GM21576 (cell line): ENCODE data around the gene NSUN4.
"Not testable (repeated sequence)": the region's sequence is repeated elsewhere in the genome, so short reads cannot be mapped to it uniquely, and the experiment has no call there.

ENCODE experiments used
- ATAC-seq: cut with Tn5 transposase; IDR thresholded peaks from one replicate; pipeline ENCODE4 v1.9.1; 2021; ENCODE audit warnings: mild to moderate bottlenecking, moderate library complexity; ENCODE audit not compliant: unreplicated experiment

Gene NSUN4

GRCh38 chr1:46364612-46365011 lies 24.0 kb downstream of the NSUN4 start:
- ATAC-seq, result no peak

GRCh38 chr1:46365796-46366195 lies 25.2 kb downstream of the NSUN4 start:
- not testable (repeated sequence) for ATAC-seq

- ATAC-seq, result no peak
Observed at GRCh38 chr1:46367072-46367471, 26.5 kb downstream of the NSUN4 start.

GRCh38 chr1:46367701-46368100 lies 27.1 kb downstream of the NSUN4 start:
- not testable (repeated sequence) for ATAC-seq

- ATAC-seq, result no peak
Observed at GRCh38 chr1:46368791-46369190, 28.2 kb downstream of the NSUN4 start.

DNA sequence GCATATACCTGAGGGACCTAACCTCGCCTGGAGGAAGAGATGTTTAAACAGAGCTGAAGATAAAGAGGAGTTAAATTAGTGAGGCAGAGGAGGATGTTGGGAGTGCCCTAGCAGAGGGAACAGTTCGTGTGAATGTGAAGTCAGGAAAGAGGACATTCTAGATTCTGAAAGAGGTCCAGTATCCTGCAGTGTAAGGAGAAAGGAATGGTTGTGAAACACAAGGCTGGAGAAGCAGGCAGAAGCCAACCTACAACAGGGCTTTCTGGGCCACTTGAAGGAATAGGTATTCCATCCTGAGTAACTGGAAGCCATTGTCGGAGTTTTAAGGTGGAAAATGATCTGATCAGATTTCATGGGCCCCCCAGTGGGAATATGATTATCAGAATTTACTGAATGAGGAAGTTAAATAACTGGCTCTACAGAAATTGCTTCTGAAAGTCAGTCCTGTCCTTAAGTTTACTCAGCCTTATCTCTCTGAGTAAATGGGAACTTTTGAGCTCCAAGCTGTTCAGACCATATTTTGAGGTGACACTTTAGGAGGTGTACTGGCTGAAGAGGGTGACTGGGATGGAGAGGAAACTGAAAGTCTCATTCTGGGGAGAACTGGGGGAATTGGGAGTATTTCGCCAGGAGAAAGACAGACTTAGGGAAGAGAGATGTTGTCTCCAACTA lies 29.1 kb downstream of the NSUN4 start:
- ATAC-seq, result no peak

DNA sequence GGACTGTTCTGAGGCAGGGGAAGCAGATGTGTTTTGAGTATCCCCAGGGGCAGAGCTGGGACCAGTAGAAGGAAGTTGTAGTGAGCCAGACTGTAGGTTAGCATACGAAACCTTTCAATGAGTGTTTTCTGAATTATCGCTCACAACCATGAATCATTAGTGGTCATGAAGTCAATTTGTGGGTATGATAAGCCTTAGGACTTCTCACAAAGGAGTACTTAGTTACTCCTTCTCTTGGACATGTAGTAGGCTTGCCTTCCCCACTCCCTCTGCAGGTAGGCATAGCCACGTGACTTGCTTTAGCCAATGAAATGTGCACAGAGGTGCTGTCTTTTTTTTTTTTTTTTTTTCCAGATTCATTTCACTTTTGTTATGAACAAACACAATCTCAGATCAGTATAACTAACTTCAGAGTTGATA lies 29.6 kb downstream of the NSUN4 start:
- no peak for ATAC-seq

GRCh38 chr1:46372431-46372830 lies 31.8 kb downstream of the NSUN4 start:
- ATAC-seq, result no peak

- no peak for ATAC-seq
Observed at GRCh38 chr1:46379996-46380395, 39.4 kb downstream of the NSUN4 start.

GRCh38 chr1:46380508-46380907 lies 39.9 kb downstream of the NSUN4 start:
- no peak for ATAC-seq

DNA sequence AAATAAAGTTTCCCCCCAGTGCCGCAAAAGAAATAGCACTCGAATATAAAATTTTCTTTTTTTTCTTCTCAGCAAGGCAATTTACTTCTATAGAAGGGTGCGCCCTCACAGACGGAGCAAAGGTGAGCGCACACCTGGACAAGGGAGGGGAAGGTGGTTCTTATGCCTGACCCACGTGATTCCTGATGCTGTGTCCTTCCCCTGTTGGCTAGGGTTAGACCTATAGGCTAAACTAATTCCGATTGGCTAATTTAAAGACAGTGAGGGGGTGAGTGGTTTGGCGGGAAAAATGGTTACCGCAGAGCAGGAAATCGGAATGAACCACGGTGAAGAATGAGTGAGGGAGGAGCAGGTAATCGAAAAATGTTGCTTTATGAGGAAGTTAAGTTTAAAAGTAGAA lies 52.9 kb downstream of the NSUN4 start:
- ATAC-seq, result no peak

GRCh38 chr1:46394108-46394871 lies 53.7 kb downstream of the NSUN4 start, which contains the start of gene FAAH:
Gene FAAH (plus strand): TSS chr1:46394317. CDS start chr1:46394349, 32 bp downstream.
- no peak for ATAC-seq

GRCh38 chr1:46394872-46395465 lies 54.4 kb downstream of the NSUN4 start:
- no peak for ATAC-seq

DNA sequence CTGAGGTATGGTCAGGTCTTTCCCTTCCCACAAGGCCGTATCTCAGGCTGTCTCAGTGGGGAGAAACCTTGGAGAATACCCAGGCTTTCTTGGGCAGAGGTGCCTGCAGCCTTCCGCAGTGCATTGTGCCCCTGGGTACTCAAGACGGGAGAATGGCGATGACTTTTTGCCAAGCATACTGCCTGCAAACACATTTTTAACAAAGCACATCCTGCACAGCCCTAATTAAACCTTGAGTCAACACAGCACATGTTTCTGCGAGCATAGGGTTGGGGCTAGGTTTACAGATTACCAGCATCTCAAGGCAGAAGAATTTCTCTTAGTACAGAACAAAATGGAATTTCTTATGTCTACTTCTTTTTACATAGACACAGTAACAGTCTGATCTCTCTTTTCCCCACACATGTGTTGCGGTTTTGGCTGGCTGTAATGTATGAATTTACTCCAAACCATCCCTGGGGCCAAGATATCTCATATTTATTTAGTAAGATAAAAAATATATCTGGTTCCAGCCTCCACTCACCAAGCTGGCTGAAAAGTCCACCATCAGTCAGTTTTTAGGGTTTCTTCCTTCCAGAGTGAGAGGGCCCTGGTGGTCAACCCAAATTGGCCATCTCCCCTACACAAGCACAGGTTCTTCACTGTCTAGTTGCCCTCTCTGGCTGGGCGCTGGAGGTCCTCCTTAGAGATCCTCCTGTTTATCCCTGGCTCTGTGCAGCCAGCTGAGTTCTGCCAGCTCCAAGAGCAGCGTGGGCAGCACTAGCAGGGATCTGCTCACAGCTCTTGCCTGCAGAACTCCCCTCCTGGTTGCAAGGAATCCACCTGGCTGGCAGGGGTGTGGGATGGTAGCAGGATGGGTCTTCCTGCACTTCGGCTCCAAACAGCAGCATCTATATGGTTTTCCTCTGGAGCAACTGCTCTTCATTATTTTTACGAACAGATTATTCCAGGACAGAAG lies 56.1 kb downstream of the NSUN4 start:
- ATAC-seq, result no peak

- no peak for ATAC-seq
Observed at GRCh38 chr1:46399307-46399706, 58.7 kb downstream of the NSUN4 start.

- ATAC-seq, result no peak
Observed at GRCh38 chr1:46400421-46400820, 59.8 kb downstream of the NSUN4 start.

GRCh38 chr1:46401154-46401913 lies 60.7 kb downstream of the NSUN4 start:
- ATAC-seq, result no peak

GRCh38 chr1:46401964-46402626 lies 61.5 kb downstream of the NSUN4 start:
- no peak for ATAC-seq

DNA sequence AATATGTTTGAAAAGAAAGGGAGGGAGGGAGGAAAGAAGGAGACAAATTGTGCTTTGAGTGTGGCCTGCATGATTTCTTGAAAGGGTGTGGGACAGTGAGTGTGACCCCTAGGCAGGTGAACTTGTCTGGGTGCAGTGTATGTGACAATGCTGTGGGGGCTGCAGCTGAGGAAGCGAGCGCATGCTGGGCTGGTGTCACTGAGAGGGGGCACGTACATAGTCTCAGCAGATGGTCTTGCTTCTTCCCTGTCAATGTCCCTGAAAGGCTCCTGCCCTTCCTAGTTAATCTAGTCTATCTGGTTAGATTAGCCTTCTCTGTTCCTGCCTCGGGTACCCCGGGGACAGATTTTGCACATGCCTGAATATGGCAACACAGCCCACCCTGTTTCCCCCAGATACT lies 63.3 kb downstream of the NSUN4 start:
- no peak for ATAC-seq
